Ectodermal cell (in vitro differentiated cells): ENCODE results near the gene S100A9.

ENCODE experiments used
- H3K27ac ChIP-seq: 2 replicates; pipeline ENCODE4 v1.7.0; 2013; ENCODE audit warnings: mild to moderate bottlenecking, low read depth, low read length; ENCODE audit not compliant: insufficient read depth, poor library complexity, severe bottlenecking
- H3K27me3 ChIP-seq: 2 replicates; pipeline ENCODE4 v1.7.0; 2013; ENCODE audit warnings: mild to moderate bottlenecking, low read length; ENCODE audit not compliant: insufficient read depth, control insufficient read depth, poor library complexity, severe bottlenecking
- H3K36me3 ChIP-seq: one replicate; pipeline ENCODE4 v1.7.0; 2013; ENCODE audit warnings: low read length; ENCODE audit not compliant: control insufficient read depth, insufficient read depth
- H3K4me1 ChIP-seq: one replicate; pipeline ENCODE4 v1.7.0; 2013; ENCODE audit warnings: low read length; ENCODE audit not compliant: control insufficient read depth, insufficient read depth
- H3K4me3 ChIP-seq: 2 replicates; pipeline ENCODE4 v1.7.0; 2013; ENCODE audit warnings: low read depth, low read length, control low read depth; ENCODE audit not compliant: insufficient read depth
- H3K9me3 ChIP-seq: 2 replicates; pipeline ENCODE4 v1.7.0; 2013; ENCODE audit warnings: mild to moderate bottlenecking, low read length, moderate library complexity; ENCODE audit not compliant: control insufficient read depth
- WGBS, 2 experiments: methylation state at CpG; one replicate each; pipeline ENCODE4 v1.1.7; 2013; ENCODE audit warnings: missing lambda C conversion rate in 2 of 2; 5-methylcytosine and 5-hydroxymethylcytosine counted together

Gene S100A9

DNA sequence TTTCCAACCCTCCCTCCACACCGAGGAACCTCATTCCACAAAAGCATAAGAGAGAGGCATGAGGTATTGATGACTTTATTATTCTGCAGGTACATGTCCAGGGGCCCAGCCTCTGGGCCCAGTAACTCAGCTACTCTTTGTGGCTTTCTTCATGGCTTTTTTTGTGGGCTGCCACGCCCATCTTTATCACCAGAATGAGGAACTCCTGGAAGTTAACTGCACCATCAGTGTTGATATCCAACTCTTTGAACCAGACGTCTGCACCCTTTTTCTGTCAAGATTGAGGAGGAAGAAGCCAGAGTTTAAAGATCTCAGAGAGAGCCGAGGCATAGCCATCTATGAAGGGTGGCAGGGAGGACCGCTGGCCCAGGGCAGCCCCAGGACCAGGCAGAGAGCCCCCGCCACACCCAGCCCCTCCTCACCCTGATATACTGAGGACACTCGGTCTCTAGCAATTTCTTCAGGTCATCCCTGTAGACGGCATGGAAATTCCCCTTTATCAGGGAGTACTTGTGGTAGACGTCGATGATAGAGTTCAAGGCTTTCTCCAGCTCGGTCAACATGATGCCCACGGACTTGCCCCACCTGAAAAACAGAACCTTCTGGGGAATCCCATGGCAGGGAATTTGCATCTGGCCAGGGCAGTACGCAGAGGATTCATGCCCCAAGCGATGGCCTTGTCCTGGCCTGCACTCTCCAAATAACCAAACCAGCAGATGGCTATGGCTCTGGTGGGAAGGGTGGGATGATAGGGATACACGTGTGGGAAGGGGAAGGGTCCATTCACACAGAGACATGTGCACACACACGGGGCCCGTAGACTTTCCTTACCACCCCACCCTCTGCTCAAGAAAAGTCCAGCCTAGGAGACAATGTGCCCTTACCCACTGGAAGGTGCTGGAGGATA, 32.6 kb downstream of the S100A9 start:
- H3K9me3 ChIP-seq: no peaks in the 10 kb centered on the region
- 89 to 92% methylated on average over 16 of the region's 17 CpGs for WGBS, 2 experiments
- H3K27ac ChIP-seq: no peak overlapping the region
- no peaks in the 10 kb centered on the region for H3K4me1 ChIP-seq
- H3K4me3 ChIP-seq: no peak overlapping the region
- no peaks in the 10 kb centered on the region for H3K27me3 ChIP-seq
- no peaks in the 10 kb centered on the region for H3K36me3 ChIP-seq

- no peak within 1 kb of the TSS for H3K4me3 ChIP-seq
- H3K9me3 ChIP-seq: no peaks in the 10 kb centered on the region
- no peaks in the 10 kb centered on the region for H3K36me3 ChIP-seq
- no peaks in the 10 kb centered on the region for H3K4me1 ChIP-seq
- no peaks in the 10 kb centered on the region for H3K27me3 ChIP-seq
- 92 to 99% methylated on average over 5 to 7 of the region's 7 CpGs for WGBS, 2 experiments
- H3K27ac ChIP-seq: no peak within 1 kb of the TSS
Measured at GRCh38 chr1:153390938-153391710, 33.5 kb downstream of the S100A9 start, which contains the start of gene S100A8. Gene S100A8 (minus strand): TSS chr1:153391073. CDS start chr1:153390535, 538 bp downstream.

GRCh38 chr1:153392258-153392657, 34.6 kb downstream of the S100A9 start:
- 86 to 100% methylated on average over 1 to 2 of the region's 3 CpGs for WGBS, 2 experiments
- Histone ChIP-seq H3K9me3 (no peaks in the 10 kb centered on the region), H3K4me3 (no peak overlapping the region), H3K27me3 (no peaks in the 10 kb centered on the region), H3K4me1 (no peaks in the 10 kb centered on the region), H3K27ac (no peak overlapping the region), H3K36me3 (no peaks in the 10 kb centered on the region)

DNA sequence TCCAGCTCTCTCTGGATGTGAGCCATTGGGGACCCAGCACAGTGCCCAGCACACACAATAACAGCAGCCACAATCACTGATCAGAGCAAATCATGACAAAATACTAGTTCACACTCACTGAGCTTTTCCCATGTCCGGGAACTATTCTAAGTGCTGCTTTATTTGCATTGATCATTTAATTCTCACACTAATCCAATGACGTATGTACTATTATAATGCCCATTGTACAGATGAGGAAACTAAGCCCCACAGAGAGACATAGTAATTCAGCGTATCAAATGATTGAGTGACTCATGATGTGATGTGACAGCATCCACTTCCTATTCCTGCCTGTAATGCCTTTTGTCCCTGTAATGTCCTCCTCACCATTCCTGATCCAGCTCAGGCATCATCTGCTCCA, 35.2 kb downstream of the S100A9 start:
- WGBS, 2 experiments: 87 to 90% methylated on average over 3 of the region's 3 CpGs
- H3K4me3 ChIP-seq: no peak overlapping the region
- no peaks in the 10 kb centered on the region for H3K27me3 ChIP-seq
- H3K27ac ChIP-seq: no peak overlapping the region
- no peaks in the 10 kb centered on the region for H3K4me1 ChIP-seq
- no peaks in the 10 kb centered on the region for H3K9me3 ChIP-seq
- no peaks in the 10 kb centered on the region for H3K36me3 ChIP-seq

GRCh38 chr1:153393926-153394325, 36.3 kb downstream of the S100A9 start:
- no peaks in the 10 kb centered on the region for H3K36me3 ChIP-seq
- no peaks in the 10 kb centered on the region for H3K9me3 ChIP-seq
- 85 to 86% methylated on average over 6 of the region's 6 CpGs for WGBS, 2 experiments
- H3K27ac ChIP-seq: no peak overlapping the region
- no peak overlapping the region for H3K4me3 ChIP-seq
- H3K4me1 ChIP-seq: no peaks in the 10 kb centered on the region
- H3K27me3 ChIP-seq: no peaks in the 10 kb centered on the region

DNA sequence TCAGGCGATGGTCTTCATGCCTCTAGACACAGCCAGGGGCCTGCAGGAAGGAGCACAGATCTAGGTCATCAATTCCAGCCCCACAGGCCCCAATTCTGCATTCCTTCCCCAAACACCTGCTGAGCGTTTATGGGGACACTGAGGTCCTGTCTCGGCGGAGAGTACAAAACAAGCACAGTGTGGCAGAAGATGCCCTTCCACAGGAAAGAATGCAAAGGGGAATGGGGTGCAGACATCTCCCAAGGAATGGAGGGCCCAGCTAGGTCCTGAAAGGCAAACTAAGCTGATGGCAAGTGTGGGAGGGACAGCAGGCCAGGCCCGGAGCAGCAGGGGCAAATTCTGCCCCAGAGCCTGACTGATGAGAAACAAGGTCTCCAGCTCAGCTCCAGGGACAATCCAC, 36.7 kb downstream of the S100A9 start:
- no peak overlapping the region for H3K4me3 ChIP-seq
- H3K27ac ChIP-seq: no peak overlapping the region
- no peaks in the 10 kb centered on the region for H3K4me1 ChIP-seq
- WGBS, 2 experiments: 87% methylated on average over 5 of the region's 5 CpGs
- no peaks in the 10 kb centered on the region for H3K36me3 ChIP-seq
- H3K9me3 ChIP-seq: no peaks in the 10 kb centered on the region
- H3K27me3 ChIP-seq: no peaks in the 10 kb centered on the region

DNA sequence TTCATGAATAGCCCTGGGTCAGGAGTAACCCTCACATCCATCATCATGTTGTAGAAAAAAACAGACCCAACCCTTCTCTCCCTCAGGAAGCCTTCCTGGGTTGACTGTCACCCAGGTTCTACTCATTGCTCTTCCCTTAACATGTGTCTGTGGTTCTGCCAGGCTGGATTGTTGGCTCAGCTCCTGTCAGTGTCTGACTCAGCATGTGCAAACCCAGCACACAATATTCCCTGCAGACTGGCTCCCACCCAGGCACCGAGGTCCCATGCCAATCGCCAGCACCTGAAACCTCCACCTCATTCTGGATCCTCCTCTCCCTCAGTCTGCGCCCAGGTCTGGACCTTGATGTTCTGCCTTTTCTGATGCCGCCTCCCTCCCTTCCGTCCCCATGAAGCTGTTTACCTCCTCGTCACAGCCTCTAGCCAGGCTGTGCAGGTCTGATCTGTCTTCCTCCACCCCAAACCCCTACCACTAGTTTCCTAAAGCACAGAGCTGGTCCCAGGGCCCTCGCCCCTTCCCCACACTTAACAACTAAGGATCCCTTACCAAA, 37.6 kb downstream of the S100A9 start:
- no peaks in the 10 kb centered on the region for H3K9me3 ChIP-seq
- H3K27ac ChIP-seq: no peak overlapping the region
- 89% methylated on average over 7 of the region's 7 CpGs for WGBS, 2 experiments

GRCh38 chr1:153395776-153396175, 38.1 kb downstream of the S100A9 start:
- H3K27ac ChIP-seq: no peak overlapping the region
- H3K4me1 ChIP-seq: no peaks in the 10 kb centered on the region
- no peaks in the 10 kb centered on the region for H3K36me3 ChIP-seq
- no peaks in the 10 kb centered on the region for H3K27me3 ChIP-seq
- H3K9me3 ChIP-seq: no peaks in the 10 kb centered on the region
- 89 to 93% methylated on average over 6 of the region's 6 CpGs for WGBS, 2 experiments
- H3K4me3 ChIP-seq: no peak overlapping the region

More for the DNA sequence above, 37.6 kb downstream of the S100A9 start:
- Histone ChIP-seq H3K4me3 (no peak overlapping the region), H3K36me3 (no peaks in the 10 kb centered on the region), H3K4me1 (no peaks in the 10 kb centered on the region), H3K27me3 (no peaks in the 10 kb centered on the region)

DNA sequence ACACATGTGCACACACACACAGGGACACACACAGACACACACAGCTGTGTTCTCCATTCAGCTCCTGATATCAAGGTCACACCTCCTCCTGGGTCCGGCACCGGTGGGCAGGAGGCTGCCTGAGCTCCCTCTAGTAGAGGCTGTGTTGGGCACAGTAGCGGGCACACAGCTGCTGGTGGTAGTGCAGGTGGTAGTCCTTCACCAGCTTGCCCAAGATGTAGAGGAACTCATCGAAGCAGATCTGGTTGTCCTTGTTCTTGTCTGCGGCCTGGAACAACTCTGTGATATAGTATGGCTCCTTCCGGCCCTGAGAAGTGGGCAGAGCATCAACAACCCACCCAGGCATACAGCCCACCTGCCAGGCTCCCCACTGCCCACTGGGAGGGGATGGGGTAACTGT, 38.8 kb downstream of the S100A9 start:
- Histone ChIP-seq H3K27ac (no peak overlapping the region), H3K4me1 (no peaks in the 10 kb centered on the region), H3K36me3 (no peaks in the 10 kb centered on the region), H3K27me3 (no peaks in the 10 kb centered on the region), H3K9me3 (no peaks in the 10 kb centered on the region), H3K4me3 (no peak overlapping the region)
- WGBS, 2 experiments: 92 to 93% methylated on average over 6 of the region's 6 CpGs
